ENCODE data around the gene LTC4S.
"Not testable (repeated sequence)": the region's sequence is repeated elsewhere in the genome, so short reads cannot be mapped to it uniquely, and the experiment has no call there.

LTC4S gene

GRCh38 chr5:179788193-179788854, 5.5 kb upstream of the LTC4S start:
- Mint-ChIP-seq H3K27ac (no peak overlapping the region), H3K9me3 (no peaks in the 10 kb centered on the region), H3K27me3 (ENCODE audit: low read depth) (no peaks in the 10 kb centered on the region), H3K36me3 (ENCODE audit: low read depth) (peaks cover 3% of the 10 kb centered on the region), H3K4me3 (no peak overlapping the region), H3K4me1 (peaks cover 3% of the 10 kb centered on the region)
- no peak for TF ChIP-seq CTCF (IDR thresholded peaks at IDR 0.05; ENCODE audit: unreplicated experiment in 3 of 3)

GRCh38 chr5:179789278-179789677, 4.5 kb upstream of the LTC4S start:
- H3K9me3 Mint-ChIP-seq; H3K4me1 Mint-ChIP-seq; H3K36me3 Mint-ChIP-seq (ENCODE audit: low read depth); H3K27ac Mint-ChIP-seq; H3K27me3 Mint-ChIP-seq (ENCODE audit: low read depth); H3K4me3 Mint-ChIP-seq: not testable (repeated sequence)

- H3K27ac Mint-ChIP-seq: peak overlapping the region in 1 of 3 experiments; percentile 35
- peaks cover 8% of the 10 kb centered on the region for H3K4me1 Mint-ChIP-seq
- peak overlapping the region in 2 of 3 experiments; percentile 29 to 34 for H3K4me3 Mint-ChIP-seq
- H3K9me3 Mint-ChIP-seq: no peaks in the 10 kb centered on the region
- H3K36me3 Mint-ChIP-seq (ENCODE audit: low read depth): peaks cover 7% of the 10 kb centered on the region
- no peak for TF ChIP-seq CTCF (IDR thresholded peaks at IDR 0.05; ENCODE audit: unreplicated experiment in 3 of 3)
- H3K27me3 Mint-ChIP-seq (ENCODE audit: low read depth): peaks cover 6% of the 10 kb centered on the region
Observed at GRCh38 chr5:179791881-179792611, 1.7 kb upstream of the LTC4S start.

GRCh38 chr5:179792612-179793467, 946 bp upstream of the LTC4S start:
- Mint-ChIP-seq H3K27me3 (ENCODE audit: low read depth) (peaks cover 6% of the 10 kb centered on the region), H3K4me1 (peaks cover 8% of the 10 kb centered on the region), H3K4me3 (peak overlapping the region; percentile 46 to 52 (median 46)), H3K27ac (peak overlapping the region in 1 of 3 experiments; percentile 35), H3K36me3 (ENCODE audit: low read depth) (peaks cover 11% of the 10 kb centered on the region), H3K9me3 (no peaks in the 10 kb centered on the region)
- no peak for TF ChIP-seq CTCF (IDR thresholded peaks at IDR 0.05; ENCODE audit: unreplicated experiment in 3 of 3)

GRCh38 chr5:179794171-179794570, 385 bp downstream of the LTC4S start:
- Mint-ChIP-seq H3K27ac (no peak overlapping the region), H3K4me1 (peaks cover 8% of the 10 kb centered on the region), H3K27me3 (ENCODE audit: low read depth) (peaks cover 10% of the 10 kb centered on the region), H3K4me3 (peak overlapping the region; percentile 69 to 76 (median 71)), H3K9me3 (no peaks in the 10 kb centered on the region), H3K36me3 (ENCODE audit: low read depth) (peaks cover 15% of the 10 kb centered on the region)
- TF ChIP-seq CTCF (IDR thresholded peaks at IDR 0.05; ENCODE audit: unreplicated experiment in 3 of 3): no peak

GRCh38 chr5:179794575-179794974, 789 bp downstream of the LTC4S start:
- Mint-ChIP-seq H3K4me1 (peaks cover 8% of the 10 kb centered on the region), H3K27me3 (ENCODE audit: low read depth) (peaks cover 10% of the 10 kb centered on the region), H3K9me3 (no peaks in the 10 kb centered on the region), H3K27ac (no peak overlapping the region), H3K36me3 (ENCODE audit: low read depth) (peaks cover 16% of the 10 kb centered on the region), H3K4me3 (peak overlapping the region; percentile 69 to 76 (median 71))
- TF ChIP-seq CTCF (IDR thresholded peaks at IDR 0.05; ENCODE audit: unreplicated experiment in 3 of 3): no peak
